Embryonic facial prominence (tissue), 1 donor: ENCODE data around the gene EML1.

Experiments used
- DNase-seq: peaks from one replicate; pipeline ENCODE4 v3.0.0-alpha.2; 2016; ENCODE audit errors: extremely low spot score

The EML1 gene

DNA sequence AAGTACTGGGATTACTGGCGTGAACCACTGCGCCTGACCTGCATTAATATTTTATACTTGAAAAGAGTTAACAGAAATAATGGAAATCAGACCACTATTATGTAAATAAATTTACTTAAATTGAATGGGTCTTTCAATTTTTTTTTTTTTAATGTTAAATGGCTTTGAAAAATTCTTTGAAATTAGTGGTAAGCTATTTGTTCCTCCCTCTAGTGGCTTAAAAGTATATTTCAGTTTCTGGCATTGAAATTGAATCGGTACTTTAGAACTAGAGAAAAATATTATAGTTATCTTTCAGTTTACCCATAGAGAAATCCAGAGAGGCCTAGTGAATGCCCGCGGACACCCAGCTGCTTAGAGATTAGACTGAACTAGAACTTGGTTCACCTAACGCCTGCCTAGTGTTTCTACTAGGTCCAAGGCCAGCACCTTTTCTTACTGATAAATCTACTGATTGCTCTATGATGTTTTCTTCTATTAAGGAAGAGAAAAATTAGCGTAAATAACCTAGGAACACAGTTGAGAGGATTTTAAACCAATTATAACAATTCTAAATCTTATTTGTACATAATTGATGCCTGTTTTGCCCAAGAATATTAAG lies 106.5 kb downstream of the EML1 start:
- DNase-seq = no peak

DNA sequence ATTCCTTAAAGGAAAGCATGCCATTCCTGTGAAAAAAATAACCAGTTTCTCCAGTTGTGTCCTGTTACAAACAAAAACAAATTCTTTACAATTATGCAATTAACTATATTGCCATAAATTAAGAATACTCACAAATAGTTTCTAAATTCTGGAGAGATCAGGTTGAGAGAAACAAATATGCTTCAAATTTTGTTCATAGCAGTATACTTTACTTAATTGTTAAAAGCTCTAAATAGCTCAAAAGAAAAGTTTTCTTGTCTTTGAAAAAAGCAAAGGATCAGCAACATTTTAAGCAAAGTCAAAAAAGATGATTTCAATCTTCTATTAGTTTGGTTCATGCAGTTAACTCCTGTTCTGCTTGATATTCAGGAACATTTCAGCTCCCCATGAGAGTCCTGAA lies 109.7 kb downstream of the EML1 start:
- no peak for DNase-seq

DNA sequence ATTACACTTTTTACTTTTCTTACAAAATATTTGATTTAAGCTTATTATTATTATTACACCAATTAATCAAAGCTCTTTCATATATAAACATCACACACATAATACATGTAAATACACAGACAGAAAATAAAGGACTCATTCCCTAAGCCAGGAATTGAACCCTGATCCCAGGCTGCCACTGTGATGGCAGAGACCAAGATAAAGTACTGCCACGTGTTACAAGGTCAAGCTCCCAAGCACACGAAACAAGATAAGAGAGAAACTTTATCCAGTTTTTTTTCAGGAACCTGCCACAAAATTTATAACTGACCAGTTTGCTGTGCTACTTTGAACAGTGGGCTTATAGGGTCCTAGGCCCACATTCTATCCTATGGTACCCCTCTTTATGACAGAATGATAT lies 111.3 kb downstream of the EML1 start:
- no peak for DNase-seq

- DNase-seq = no peak
These were observed 111.9 kb downstream of the EML1 start for GRCh38 chr14:99905121-99905520.

DNA sequence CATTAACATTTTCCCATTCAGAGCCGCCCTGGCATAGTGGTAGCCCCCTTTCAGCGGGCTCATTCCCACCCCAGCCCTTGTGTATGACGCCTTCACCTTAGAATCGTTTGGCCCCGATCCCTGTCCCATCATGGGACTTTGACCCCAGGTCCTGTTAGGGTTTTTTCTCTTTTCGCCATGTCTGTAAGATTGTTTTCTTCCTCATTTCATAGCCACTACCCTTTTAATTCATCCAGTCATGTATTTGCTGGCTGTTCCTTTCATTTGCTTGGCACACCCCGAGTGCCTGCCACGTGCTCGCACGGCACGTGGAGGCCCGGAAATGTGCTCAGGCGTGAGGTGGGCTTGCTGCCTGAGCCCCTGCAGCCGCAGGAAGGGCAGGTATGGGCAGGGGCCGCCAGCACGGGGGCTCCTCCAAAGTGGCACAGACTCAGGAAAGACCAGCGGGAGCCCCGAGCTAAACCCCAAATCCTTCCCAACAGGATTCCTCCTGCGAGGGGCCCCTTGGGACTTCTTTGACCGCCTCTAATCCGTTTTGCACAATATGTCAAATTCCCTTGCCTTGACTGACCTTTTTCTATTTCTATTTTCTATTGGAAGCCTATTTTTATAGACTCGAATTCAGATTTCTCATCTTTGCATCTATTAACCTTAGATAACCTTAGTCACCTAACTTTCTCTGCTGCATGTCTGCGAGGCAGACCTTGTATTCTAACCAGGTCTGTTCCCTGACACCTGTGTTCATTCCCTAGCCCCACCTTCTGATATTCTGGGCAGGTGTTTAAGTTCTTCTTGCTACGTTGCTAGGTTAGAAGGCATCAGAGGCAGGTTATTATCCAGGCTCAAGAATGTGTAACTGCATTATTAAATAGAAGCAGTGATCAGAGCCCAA lies 114.8 kb downstream of the EML1 start:
- no peak for DNase-seq

DNA sequence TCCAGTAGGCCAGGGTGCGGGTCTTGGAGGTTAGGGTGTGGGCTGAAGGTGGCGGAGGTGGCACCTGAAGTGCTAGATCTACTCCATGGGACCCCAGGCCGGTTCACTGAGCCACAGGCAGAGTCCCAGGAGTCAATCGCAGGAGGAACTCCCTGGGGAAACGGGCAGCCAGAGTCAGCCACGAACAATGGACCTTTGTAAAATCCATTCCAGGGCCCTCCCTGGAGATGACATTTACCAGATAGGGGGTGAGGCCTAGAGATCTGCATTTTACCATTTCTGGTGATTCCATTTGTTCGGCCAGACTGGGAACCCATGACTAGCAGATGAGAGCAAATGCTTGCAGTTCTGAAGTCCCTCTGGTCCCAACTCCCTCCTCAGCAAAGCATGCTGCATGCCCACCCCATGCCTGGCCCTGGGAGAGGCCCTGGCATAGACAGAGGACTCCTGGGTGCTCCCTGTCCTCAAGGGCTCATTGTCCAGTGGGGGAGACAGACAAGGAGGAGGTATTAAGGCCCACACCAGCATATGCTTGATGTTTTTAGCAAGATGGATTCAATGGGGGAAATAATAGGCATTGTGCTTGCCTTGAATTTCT lies 115.5 kb downstream of the EML1 start:
- DNase-seq = no peak

DNA sequence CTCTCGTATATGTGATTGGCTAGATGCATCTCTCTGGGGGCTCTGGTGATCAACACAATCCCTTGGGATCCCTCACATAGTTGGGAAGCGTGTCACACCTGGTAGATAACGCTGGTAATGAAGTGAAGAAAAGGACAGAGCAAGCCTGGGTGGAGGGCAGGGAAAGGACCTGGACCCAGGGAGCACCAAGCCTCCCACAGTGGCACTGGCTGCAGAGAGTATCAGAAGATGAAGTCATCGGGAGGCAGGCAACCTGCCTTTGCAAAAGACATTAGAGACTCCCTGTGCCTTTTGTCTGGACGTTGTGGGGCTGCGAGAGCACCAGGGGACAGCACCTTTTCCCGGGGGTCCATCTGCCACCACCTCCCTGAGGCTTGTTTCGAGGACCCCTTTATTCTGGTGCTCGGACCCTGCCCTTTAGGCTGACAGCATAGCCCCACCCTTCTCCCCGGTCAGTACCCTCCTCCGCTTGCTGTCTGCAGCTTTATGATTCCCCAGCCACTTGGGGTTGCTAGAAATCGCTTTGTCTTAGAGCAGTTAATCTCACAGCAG lies 116.4 kb downstream of the EML1 start:
- no peak for DNase-seq

DNA sequence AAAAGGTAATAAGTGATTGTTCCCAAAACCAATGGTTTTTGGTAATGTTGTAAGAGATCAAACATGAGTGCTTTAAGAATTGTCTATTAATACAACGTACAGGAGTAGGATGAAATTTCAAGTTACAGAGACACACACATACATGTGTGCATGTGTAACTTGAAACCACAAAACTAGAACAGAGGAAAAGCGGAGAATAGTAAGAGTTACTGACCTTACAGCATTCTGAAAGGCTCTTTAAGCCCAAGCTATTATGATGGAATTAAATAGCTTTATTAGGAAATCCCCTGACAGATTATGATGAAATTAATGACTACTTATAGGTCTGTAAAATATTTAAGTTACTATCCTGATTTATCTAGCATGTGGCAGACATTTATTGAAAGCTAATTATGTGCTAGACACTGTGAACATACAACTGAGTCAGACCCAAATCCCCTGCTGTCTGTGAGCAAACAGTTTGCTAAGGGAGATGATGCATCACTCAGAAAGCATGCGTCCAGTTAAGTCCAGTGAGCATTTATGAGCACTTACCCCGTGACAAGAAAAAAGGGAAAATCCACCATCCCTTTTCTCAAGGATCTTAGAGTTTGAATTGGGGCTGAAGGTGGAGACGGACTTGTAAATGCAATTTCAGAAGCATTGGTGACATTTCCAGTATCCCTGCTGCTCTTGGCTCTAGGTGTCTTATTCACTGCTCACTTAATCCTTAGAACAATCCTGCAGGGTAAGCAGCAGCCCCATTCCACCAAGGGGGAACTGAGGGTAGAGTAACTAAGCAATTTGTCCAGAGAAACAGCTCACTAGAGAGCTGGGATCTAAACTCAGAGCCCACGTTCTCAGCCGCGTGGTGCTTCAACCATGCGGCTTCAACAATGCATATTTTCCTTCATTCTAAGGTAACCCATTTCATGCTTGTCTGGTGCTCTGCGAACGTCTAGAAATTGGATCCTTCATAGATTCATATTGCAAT lies 117.4 kb downstream of the EML1 start:
- DNase-seq = no peak

DNA sequence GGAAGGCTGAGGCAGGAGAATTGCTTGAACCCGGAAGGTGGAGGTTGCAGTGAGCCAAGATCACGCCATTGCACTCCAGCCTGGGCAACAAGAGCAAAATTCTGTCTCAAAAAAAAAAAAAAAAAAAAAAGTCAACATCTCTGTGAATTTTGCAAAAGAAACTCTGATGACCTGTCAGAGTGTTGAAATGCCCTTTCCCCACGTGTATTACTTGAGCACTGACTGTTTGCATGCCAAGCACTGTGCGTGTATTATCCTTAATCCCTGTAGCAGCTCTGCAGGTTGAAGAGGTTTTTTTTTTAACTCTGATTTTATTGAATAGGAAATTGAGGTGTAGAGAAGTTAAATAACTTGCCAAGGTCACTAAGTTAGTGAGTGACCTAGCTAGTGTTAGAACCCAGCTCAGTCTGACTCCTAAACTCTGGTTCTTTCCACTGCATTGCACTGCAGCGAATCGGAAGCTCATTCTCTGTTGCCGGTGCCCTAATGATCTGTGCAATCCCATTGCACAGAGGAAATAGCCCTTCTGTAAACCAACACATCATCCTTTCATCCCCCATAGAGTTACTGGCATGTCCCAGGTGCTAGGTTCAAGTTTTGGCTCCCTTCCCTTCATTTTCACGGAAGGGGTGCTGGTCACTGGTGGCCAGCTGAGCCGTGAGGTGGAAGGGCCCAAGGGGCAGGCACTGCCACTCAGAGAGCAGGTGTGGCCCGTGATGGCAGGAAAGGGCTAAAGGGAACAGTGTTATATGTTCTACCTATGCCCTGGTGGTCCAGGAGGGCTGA lies 122.3 kb downstream of the EML1 start:
- DNase-seq = no peak

DNA sequence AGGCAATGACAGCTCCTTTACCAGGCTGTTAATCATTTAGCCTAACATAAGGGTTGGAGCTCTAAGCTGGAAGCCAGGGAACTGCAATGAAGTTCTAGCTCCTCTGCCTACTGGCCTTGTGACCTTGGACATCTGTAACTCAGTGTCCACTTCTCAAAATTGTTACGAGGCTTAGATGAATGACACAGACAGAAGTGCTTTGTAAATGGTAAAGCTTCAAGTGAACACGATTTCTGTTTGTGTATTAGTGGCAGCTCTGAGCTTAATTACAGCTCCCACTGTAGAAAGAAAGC lies 122.8 kb downstream of the EML1 start:
- no peak for DNase-seq

- DNase-seq = no peak
These were observed 125.6 kb downstream of the EML1 start for GRCh38 chr14:99918781-99919180.

DNA sequence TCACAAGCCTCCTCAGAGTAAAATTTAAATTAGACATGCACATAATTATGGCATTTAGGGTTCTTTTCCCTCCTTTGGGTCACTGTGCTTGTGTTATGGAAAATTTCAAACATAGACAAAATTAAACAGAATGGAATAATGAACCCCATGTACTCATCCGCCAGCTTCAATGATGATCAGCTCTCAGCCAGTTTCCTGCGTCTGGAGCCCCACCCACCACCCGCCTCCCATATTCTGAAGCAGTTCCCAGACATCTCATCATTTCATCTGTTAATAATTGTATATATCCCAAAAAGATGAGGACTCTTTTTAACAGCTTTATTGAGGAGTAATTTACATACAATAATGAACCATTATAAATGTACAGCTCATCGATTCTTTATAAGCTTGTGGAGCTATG lies 128.2 kb downstream of the EML1 start:
- no peak for DNase-seq

GRCh38 chr14:99924379-99924778 lies 131.2 kb downstream of the EML1 start:
- DNase-seq = no peak

GRCh38 chr14:99925471-99925870 lies 132.3 kb downstream of the EML1 start:
- no peak for DNase-seq

- no peak for DNase-seq
These were observed 135.8 kb downstream of the EML1 start for GRCh38 chr14:99928963-99929362.

DNA sequence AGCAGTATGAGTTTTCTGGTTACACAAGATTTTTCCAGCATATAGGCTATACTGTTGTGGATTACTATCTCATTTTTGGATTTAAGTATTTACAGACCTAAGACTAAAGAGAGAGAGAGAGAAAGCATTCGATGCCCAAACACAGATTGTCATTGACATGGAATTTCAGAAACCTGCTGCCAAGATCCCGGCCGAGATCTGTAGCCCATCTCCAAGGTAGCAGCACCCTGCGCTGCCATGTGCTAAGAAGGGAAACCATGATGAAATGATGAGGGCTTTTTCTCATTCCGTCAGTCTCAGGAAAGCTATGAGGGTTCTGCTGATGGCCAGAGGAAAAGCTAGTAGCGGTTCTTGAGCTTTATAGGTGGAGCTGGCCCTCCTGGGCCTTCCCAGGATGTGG lies 136.4 kb downstream of the EML1 start:
- DNase-seq = no peak

DNA sequence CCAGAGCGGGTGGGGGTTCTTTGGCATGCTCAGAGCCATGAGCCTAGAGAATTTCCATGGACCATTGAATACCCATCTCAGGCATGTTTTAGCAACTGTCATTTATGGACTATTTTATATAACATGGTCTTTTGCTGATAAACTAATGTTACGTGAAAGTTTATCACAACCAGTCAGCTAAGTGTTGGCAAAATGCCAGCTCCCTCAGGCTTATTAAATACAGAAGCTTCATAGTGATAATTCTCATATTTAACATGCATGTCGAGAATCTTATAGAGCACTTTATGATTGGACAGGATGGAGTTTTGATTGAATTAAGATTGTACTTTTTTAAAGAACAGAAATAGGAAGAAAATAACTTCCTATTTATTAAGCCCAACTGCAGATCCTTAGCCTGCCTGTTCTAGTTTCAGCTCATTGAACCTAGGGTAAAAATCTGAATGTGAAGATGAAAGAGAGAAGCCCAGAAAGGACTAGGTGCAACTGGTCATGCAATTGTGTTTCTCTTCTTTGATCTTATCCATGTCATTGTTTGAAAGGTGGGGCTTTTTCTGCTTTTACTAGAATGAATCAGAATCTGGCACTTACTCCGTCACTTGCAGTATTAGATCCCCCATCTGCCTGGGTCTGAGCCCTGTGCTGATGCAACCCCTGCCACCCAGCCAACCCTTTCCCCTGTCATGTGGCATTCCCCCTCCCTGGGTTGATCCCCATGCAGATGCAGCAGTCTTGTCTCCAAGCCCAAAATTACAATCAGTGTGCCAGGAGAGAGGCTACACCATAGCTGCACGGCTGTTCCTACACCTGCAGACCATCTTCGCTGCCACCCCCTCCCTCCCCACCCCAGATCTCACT lies 137.4 kb downstream of the EML1 start:
- DNase-seq = no peak

DNA sequence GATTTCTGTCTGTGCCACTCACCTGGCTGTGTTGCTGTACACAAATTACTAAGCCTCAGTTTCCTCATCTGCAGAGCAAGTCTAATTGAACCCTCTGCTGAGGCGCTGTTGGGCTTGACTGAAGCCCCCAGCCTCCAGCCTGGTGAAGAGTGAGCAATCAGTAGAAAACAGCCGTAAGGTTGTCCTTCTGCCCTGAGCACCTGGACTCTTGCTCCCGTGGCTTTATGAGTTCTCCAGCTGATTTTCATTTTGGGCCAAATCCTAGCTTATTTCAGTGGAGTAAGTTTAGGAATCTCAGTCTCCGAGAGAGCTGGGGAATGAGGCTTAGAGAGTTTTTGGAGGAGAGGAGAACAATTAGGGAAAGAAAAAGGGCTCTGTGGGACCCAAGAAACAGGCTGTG lies 138.1 kb downstream of the EML1 start:
- DNase-seq = no peak

- no peak for DNase-seq
These were observed 142.8 kb downstream of the EML1 start for GRCh38 chr14:99936056-99936455.
